ENCODE results near the gene TMEM240.
"Not testable (repeated sequence)": the region's sequence is repeated elsewhere in the genome, so short reads cannot be mapped to it uniquely, and the experiment has no call there.

The TMEM240 gene

GRCh38 chr1:1539310-1540089 is 924 bp downstream of the TMEM240 start:
- no peak for DNase-seq

GRCh38 chr1:1538989-1539309 is 1.5 kb downstream of the TMEM240 start:
- no peak for DNase-seq

- no peak for DNase-seq
Measured at GRCh38 chr1:1538334-1538733, 2.1 kb downstream of the TMEM240 start.

DNA sequence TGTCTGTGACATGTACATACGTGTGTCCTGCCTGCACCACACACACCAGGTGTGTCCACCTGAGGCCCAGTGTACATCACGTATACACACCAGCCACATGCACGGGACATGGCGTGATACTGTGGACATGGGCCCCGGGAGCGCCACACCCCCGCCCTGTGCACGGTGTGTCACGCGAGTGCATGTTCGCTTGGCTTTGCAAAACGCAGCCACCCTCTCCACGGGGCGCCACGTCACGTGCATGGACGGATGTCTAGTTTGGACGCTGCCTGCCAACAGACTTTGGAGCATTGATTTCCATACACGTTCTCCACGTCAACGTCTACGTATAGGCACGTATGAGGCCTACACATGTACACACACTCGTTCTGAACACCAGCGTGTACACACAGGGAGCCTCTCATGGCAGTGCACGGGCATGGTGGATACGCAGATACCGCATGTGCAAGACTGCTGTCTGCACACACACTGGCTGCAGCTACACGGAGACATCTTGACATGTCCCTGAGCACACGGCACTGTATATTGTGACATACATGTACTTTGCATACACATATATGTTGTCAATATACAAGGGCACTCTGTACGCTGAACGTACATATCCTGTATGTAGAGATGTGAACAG is 2.7 kb downstream of the TMEM240 start:
- DNase-seq = no peak

- no peak for DNase-seq
Measured at GRCh38 chr1:1536938-1537546, 3.4 kb downstream of the TMEM240 start.

GRCh38 chr1:1536019-1536937 is 4.1 kb downstream of the TMEM240 start:
- no peak for DNase-seq

DNA sequence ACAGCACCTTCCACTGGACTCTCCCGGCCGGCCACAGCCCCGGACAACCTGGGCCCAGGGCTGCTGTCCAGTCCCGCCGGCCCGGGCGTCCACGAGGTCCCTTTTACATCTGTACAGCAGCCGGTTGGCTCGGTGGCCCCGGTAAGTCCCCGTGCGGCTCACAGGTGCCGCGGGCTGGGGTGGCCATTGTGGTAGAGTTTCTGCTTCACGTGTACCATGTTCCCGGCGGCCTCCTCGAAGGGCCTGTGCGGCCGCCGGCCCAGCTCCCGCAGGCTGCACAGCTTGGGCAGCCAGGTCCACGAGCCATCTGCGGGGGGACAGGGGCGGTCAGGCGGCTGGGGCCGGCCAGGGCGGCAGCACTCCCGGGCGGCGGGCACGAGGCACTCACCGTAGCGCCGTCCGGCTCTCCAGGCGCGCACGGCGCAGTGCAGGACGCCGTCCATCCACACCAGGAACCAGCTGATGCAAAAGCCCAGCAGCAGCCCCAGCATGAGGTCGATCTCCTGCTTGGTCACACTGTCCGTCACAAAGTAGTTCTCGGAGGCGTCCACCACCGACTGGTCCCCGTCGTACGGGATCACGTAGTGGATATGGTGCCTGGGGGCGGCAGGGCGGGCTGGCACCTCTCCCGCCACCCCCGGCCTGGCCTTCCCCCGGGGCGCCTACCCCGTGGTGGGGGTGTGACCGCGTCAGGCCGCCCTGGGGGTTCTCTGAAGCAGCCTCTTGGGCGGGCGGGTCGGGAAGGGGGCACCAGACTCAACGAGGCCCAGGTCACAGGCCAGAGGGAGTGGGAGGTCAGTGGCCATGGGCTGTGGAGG is 5.0 kb downstream of the TMEM240 start:
- DNase-seq = no peak

GRCh38 chr1:1534401-1535154 is 5.8 kb downstream of the TMEM240 start:
- DNase-seq = no peak

DNA sequence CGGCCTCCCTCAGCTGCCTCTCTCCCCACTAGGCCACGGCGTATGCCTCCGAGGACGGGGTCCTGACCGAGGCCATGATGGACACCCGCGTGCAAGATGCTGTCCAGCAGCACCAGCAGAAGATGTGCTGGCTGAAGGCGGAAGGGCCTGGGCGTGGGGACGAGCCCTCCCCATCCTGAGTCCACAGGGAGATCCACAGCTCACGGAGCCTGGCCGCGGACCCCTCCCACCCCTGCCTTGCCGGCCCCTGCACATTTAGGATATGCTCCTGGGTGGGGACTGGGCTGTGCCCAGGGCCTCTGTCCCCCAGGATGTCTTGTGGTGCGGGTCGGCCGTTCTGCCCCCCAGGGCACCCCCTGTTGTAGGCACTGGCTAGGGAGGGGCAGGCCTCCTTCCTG is 6.5 kb downstream of the TMEM240 start:
- DNase-seq = not testable (repeated sequence)

DNA sequence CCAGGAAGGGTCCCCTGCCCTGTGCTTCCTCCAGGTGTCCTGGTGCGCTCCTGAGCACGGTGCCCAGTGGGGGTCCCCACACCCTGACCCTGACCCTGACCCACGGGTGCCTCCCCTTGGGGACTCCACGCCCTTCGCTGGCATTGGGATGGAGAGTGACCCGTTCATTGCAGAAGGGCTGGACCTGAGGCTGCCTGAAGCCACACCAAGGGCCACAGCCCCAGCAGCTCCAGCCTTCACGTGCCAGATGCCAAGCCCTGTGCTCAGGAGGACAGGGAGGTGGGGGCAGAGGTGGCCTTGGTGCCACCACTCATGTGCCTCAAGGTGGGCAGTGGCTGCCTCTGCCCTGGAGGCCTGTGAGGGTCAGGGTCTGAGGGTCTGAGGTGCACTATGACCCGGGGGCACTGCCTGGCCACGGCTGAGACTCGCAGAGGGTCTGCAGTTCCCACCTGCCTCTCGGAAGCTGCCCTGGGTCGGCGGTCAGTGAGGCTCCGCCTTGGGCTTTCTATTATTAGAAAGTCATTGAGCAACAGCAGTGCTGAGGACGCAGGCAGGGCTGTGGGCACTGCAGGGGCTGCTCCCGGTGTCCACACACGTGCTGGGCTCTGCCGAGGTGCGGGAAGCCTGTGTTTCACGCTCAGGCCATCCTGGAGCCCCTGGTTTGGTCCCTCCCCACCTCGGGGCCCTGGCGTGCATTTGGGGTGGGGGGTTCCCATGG is 7.1 kb downstream of the TMEM240 start:
- not testable (repeated sequence) for DNase-seq

DNA sequence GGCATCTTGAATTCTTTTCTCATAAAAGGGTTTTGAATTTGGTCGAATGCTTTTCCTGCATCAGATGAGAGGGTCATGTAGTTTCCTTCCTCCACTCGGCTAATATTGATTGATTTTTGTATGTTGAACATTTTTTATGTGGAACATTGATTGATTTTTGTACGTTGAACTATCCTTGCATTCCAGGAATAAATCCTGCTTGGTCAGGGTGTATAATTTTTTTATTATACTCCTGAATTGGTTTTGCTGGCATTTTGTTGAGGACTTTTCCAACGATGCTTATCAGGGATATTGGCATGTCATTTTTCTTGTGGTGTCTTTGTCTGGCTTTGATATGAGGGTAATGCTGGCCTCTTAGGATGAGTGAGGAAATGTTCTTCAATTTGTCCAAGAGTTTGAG is 8.5 kb downstream of the TMEM240 start:
- no peak for DNase-seq

GRCh38 chr1:1529936-1530335 is 10.5 kb downstream of the TMEM240 start:
- DNase-seq = no peak

- no peak for DNase-seq
Measured at GRCh38 chr1:1529321-1529720, 11.1 kb downstream of the TMEM240 start.

- no peak for DNase-seq
Measured at GRCh38 chr1:1528301-1529267, 11.8 kb downstream of the TMEM240 start.

DNA sequence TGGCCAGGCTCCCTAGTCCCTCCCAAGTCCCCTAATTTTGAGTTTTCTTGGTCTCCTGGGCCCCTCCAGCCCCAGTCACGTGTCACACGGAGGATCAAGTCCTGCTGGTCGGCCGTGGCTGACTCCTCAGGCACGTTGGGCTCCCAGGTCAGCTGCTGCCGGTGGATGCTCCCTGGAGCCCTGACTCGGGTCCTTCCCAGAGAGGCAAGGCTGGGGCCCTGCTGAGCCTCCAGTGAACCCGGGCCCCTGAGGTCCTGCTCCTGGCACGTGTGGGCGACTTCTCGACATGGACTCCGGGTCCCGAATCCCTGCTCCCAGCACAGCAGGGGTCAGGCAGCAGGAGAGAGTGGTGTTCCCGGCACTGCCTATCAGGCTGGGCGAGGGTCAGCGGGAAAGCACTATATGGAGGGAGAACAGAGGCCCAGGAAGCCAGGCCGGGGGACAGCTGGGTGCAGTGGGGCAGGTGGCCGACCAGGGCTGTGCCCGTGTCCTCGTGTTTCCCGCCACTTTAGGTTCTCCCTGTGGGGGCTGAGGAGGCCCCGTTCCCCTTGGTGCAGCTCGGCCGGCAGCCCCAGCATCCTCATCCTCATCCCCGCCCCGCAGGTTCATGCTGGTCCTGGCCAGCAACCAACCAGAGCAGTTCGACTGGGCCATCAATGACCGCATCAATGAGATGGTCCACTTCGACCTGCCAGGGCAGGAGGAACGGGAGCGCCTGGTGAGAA is 13.2 kb downstream of the TMEM240 start:
- DNase-seq = no peak

DNA sequence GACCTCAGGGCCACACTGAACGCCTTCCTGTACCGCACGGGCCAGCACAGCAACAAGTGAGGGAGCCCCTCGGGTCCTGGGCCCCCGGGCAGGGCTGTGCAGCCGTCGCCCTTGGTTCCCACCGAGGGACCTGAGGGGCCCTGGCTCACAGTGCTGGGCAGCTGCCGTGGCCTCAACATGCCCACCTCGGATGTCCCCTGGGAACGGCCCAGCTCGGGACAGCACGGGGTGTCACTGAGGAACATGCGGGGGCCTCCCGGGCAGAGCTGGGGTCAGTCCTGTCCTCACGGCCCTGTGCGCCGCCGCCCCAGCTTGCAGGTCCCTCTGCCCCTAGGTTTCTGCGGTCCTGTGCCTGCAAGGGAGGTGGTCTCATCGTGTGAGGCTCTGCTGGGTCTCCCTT is 13.9 kb downstream of the TMEM240 start:
- DNase-seq = not testable (repeated sequence)

- DNase-seq = not testable (repeated sequence)
Measured at GRCh38 chr1:1524750-1525383, 15.6 kb downstream of the TMEM240 start.

DNA sequence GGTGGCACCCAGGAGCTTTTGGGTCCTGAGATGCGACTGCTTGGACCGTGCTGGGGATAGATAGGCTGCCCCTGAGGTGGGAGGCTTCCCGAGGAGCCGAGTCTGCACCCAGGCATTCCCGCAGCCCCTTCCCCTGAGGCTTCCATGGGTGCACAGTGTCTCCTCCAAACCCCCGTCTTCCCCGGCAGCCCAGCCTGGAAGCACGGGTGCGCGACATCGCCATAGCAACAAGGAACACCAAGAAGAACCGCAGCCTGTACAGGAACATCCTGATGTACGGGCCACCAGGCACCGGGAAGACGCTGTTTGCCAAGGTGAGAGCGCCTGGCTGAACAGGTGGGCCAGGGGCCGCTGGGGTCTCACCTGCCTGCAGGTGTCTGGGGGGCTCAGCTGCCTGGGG is 16.8 kb downstream of the TMEM240 start:
- not testable (repeated sequence) for DNase-seq

Measured in GOT3 (cell line).